Stimulated activated CD4-positive, alpha-beta T cell treated with anti-CD3 and anti-CD28 coated beads, Interleukin-4, amount 100 ng/mL, for 48 hours (primary cell): ENCODE data around the gene DAAM2.

Experiments used
- DNase-seq, 2 donors: peaks; one replicate each; pipeline ENCODE4 v3.0.0-alpha.2; 2020; ENCODE audit warnings: low read depth in 2 of 2

DAAM2 gene

GRCh38 chr6:39819228-39819627 lies 27.1 kb downstream of the DAAM2 start:
- DNase-seq: no peak

- DNase-seq: no peak
Measured at GRCh38 chr6:39819676-39820075, 27.5 kb downstream of the DAAM2 start.

- DNase-seq: no peak
Measured at GRCh38 chr6:39820553-39820952, 28.4 kb downstream of the DAAM2 start.

GRCh38 chr6:39821046-39821740 lies 29.0 kb downstream of the DAAM2 start:
- DNase-seq: no peak

- no peak for DNase-seq
Measured at GRCh38 chr6:39821742-39822532, 29.8 kb downstream of the DAAM2 start.

- DNase-seq: no peak
Measured at GRCh38 chr6:39822846-39823815, 31.0 kb downstream of the DAAM2 start.

- no peak for DNase-seq
Measured at GRCh38 chr6:39824030-39824926, 32.1 kb downstream of the DAAM2 start.

- no peak for DNase-seq
Measured at GRCh38 chr6:39829331-39829730, 37.2 kb downstream of the DAAM2 start.

- no peak for DNase-seq
Measured at GRCh38 chr6:39830444-39830843, 38.3 kb downstream of the DAAM2 start.

- DNase-seq: no peak
Measured at GRCh38 chr6:39831701-39832100, 39.5 kb downstream of the DAAM2 start.

- DNase-seq: no peak
Measured at GRCh38 chr6:39834278-39834677, 42.1 kb downstream of the DAAM2 start.

GRCh38 chr6:39834866-39835265 lies 42.7 kb downstream of the DAAM2 start:
- DNase-seq: no peak

- no peak for DNase-seq
Measured at GRCh38 chr6:39835821-39836295, 43.7 kb downstream of the DAAM2 start.

- no peak for DNase-seq
Measured at GRCh38 chr6:39836606-39837005, 44.4 kb downstream of the DAAM2 start.

GRCh38 chr6:39839445-39839844 lies 47.3 kb downstream of the DAAM2 start:
- no peak for DNase-seq

- DNase-seq: no peak
Measured at GRCh38 chr6:39840781-39841180, 48.6 kb downstream of the DAAM2 start.

GRCh38 chr6:39841291-39841690 lies 49.1 kb downstream of the DAAM2 start:
- no peak for DNase-seq

GRCh38 chr6:39841923-39842322 lies 49.7 kb downstream of the DAAM2 start:
- no peak for DNase-seq

GRCh38 chr6:39843305-39844020 lies 51.3 kb downstream of the DAAM2 start:
- no peak for DNase-seq

- DNase-seq: no peak
Measured at GRCh38 chr6:39844866-39845265, 52.7 kb downstream of the DAAM2 start.
